ENCODE measurements around the gene MAGEB3.

GRCh38 chrX:30262763-30263162 lies 32.3 kb downstream of the MAGEB3 start:
- TF ChIP-seq CTCF (IDR thresholded peaks at IDR 0.05): no peak
- TF ChIP-seq POLR2A (IDR thresholded peaks at IDR 0.05): no peak

All from thyroid gland (tissue), 4 donors.